CD4-positive, alpha-beta T cell (primary cell): Measurements from ENCODE around the gene EFCAB9. TPM values are rescaled to one million over a fixed set of nuclear protein-coding genes. Genes with fewer than 3 reads are reported as not detected.

Source experiments
- ATAC-seq: fragments of 200-7000 bp; cut with Tn5 transposase; one replicate; pipeline ENCODE4 v1.10.0; 2022; ENCODE audit warnings: mild to moderate bottlenecking; ENCODE audit not compliant: poor library complexity
- CTCF ChIA-PET: fragments of 350-600 bp; sonication (Branson Sonifier 250); formaldehyde crosslinking; loops from one replicate; lab custom pipeline; 2021; ENCODE audit warnings: antibody characterized with exemption, inconsistent platforms; lab: Charles Lee
- POLR2A ChIA-PET: fragments of 350-600 bp; sonication (Branson Sonifier 250); formaldehyde crosslinking; loops from one replicate; lab custom pipeline; 2021; ENCODE audit warnings: antibody characterized with exemption, inconsistent platforms; lab: Charles Lee
- DNase-seq, 14 experiments: peaks; one replicate each; pipeline ENCODE4 v3.0.0-alpha.2; 2013 to 2020; ENCODE audit warnings: mixed read lengths in 2 of 14
- H3K27ac ChIP-seq, 2 donors: one replicate each; pipeline versions ENCODE4 v1.5.1 to v1.7.0; 2013; ENCODE audit warnings: low read length in 2 of 2, low read depth in 1 of 2, mild to moderate bottlenecking in 1 of 2
- H3K27me3 ChIP-seq, 2 experiments: 1 replicate in 1 of 2; 2 replicates in 1 of 2; pipeline versions ENCODE4 v1.6.1 to v1.7.0; 2013; ENCODE audit warnings: low read length in 2 of 2, control low read depth in 1 of 2, mild to moderate bottlenecking in 1 of 2, moderate library complexity in 1 of 2; ENCODE audit not compliant: insufficient read depth in 2 of 2, control insufficient read depth in 1 of 2
- H3K36me3 ChIP-seq: one replicate; pipeline ENCODE4 v1.6.1; 2013; ENCODE audit warnings: low read length, control low read depth; ENCODE audit not compliant: insufficient read depth
- H3K4me1 ChIP-seq: one replicate; pipeline ENCODE4 v1.6.1; 2013; ENCODE audit warnings: low read length, control low read depth; ENCODE audit not compliant: insufficient read depth
- H3K4me3 ChIP-seq: one replicate; pipeline ENCODE4 v1.5.1; 2013; ENCODE audit warnings: mild to moderate bottlenecking, low read length, moderate library complexity
- H3K9me3 ChIP-seq, 2 experiments: 1 replicate in 1 of 2; 2 replicates in 1 of 2; pipeline versions ENCODE4 v1.6.1 to v1.7.0; 2013; ENCODE audit warnings: low read length in 2 of 2, mild to moderate bottlenecking in 2 of 2, control low read depth in 1 of 2, moderate library complexity in 1 of 2; ENCODE audit not compliant: control insufficient read depth in 1 of 2, insufficient read depth in 1 of 2
- H3K27ac Mint-ChIP-seq: one replicate; pipeline ENCODE4 v1.8.0; 2020; ENCODE audit warnings: mixed read lengths
- H3K27me3 Mint-ChIP-seq: one replicate; pipeline ENCODE4 v1.8.0; 2021; ENCODE audit warnings: mixed read lengths
- H3K36me3 Mint-ChIP-seq: one replicate; pipeline ENCODE4 v1.8.0; 2021; ENCODE audit warnings: low read depth, mixed read lengths
- H3K4me1 Mint-ChIP-seq: one replicate; pipeline ENCODE4 v1.8.0; 2021; ENCODE audit warnings: low read depth, mixed read lengths
- H3K4me3 Mint-ChIP-seq: one replicate; pipeline ENCODE4 v1.8.0; 2020; ENCODE audit warnings: mild to moderate bottlenecking, mixed read lengths
- H3K9me3 Mint-ChIP-seq: one replicate; pipeline ENCODE4 v1.8.0; 2020; ENCODE audit warnings: mixed read lengths
- intact Hi-C, 2 experiments: fragments of 100-400 bp; cut with DNase I in 1 of 2; cut with micrococcal nuclease in 1 of 2; formaldehyde crosslinking; loops; one replicate each; pipeline versions ENCODE4 v1.15.1 to v1.9.0; 2023 to 2025; cut with DNase I, micrococcal nuclease
- total RNA-seq, 174 experiments: library from RNA in 2 of 174; stranded (reverse) in 2 of 174; gene quantifications; one replicate each; pipeline ENCODE4 v1.2.3 and lab custom pipeline; 2021 to 2026
- TF ChIP-seq, protein P1 (sequence below): fragments of 200-600 bp; IDR thresholded peaks from one replicate; pipeline ENCODE4 v1.8.0; 2022; ENCODE audit warnings: antibody characterized with exemption, mild to moderate bottlenecking

EFCAB9 gene
- total RNA-seq, 2 experiments from 2014 or later, result not detected

DNA sequence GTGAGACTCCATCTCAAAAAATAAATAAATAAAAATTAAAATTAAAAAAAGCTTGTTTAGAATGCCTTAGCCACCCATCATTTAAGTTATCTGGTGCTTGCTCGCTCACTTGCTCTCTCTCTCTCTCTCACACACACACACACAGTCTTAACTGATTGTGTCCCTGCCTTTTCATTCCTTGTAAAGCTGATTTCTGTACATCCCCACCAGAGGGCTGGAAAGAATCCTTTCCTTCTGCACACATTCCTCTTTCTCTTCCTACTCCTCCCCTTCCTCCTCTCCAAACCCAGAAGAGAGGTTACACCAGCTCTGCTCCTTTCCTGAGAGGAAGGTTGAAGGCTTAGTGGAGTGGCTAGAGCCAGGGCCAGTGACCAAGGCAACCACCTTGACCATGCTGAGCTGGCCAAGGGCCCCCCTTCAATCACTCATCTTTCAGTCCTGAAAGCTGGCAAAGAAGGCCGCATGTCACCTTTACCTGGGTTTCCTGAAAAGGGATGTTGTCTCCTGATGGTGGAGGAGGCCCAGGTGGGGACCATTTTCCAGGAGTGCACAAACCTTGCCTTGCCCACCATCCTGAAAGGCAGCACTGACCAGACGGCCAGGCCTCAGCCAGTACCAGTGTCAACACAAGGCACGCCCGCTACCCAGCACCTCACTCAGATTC, 31.5 kb upstream of the EFCAB9 start:
- intact Hi-C loops, result no loop called here
- Mint-ChIP-seq H3K27ac (peak overlapping the region; percentile 59), H3K9me3 (no peaks in the 10 kb centered on the region), H3K27me3 (no peaks in the 10 kb centered on the region), H3K4me3 (peak overlapping the region; percentile 70), H3K36me3 (peaks cover 66% of the 10 kb centered on the region), H3K4me1 (peaks cover 69% of the 10 kb centered on the region)
- POLR2A ChIA-PET, result interaction anchor here (0.7 to 5.4 kb wide), 7 partner anchors 10 to 78 kb away, joined by 3 to 29 read pairs (median 6); partner anchors contain the start of gene STK10
- ATAC-seq, result no peak
- Histone ChIP-seq H3K36me3 (peaks cover 50% of the 10 kb centered on the region), H3K9me3 (no peaks in the 10 kb centered on the region), H3K27me3 (no peaks in the 10 kb centered on the region), H3K27ac (peak overlapping the region in 1 of 2 donors; percentile 15), H3K4me3 (no peak overlapping the region), H3K4me1 (peaks cover 88% of the 10 kb centered on the region)
- CTCF ChIA-PET, result interaction anchor here (2.1 kb wide), 1 partner anchor 13 kb away, joined by 4 read pairs; no protein-coding TSS in a partner anchor
- no peak for DNase-seq
- TF ChIP-seq, protein P1, sequence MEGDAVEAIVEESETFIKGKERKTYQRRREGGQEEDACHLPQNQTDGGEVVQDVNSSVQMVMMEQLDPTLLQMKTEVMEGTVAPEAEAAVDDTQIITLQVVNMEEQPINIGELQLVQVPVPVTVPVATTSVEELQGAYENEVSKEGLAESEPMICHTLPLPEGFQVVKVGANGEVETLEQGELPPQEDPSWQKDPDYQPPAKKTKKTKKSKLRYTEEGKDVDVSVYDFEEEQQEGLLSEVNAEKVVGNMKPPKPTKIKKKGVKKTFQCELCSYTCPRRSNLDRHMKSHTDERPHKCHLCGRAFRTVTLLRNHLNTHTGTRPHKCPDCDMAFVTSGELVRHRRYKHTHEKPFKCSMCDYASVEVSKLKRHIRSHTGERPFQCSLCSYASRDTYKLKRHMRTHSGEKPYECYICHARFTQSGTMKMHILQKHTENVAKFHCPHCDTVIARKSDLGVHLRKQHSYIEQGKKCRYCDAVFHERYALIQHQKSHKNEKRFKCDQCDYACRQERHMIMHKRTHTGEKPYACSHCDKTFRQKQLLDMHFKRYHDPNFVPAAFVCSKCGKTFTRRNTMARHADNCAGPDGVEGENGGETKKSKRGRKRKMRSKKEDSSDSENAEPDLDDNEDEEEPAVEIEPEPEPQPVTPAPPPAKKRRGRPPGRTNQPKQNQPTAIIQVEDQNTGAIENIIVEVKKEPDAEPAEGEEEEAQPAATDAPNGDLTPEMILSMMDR, result no peak

DNA sequence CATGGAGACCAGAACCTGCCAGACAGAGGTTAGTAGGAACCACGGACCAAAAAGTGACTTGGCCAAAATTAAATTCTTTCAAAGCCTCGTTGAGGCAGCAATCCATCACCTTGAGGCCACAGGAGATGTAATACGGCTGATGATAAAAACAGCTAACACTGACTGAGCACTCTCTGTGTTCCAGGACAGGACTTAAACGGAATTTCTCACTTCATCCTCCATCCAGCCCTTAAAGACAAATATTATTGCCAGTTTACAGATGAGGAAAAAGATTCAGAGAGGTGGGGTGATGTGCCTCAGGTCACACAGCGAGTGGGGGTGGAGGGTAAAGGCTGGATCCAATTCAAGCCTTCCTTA, 31.0 kb upstream of the EFCAB9 start:
- Histone ChIP-seq H3K4me1 (peaks cover 90% of the 10 kb centered on the region), H3K4me3 (no peak overlapping the region), H3K9me3 (no peaks in the 10 kb centered on the region), H3K27me3 (no peaks in the 10 kb centered on the region), H3K27ac (peak overlapping the region in 1 of 2 donors; percentile 15), H3K36me3 (peaks cover 48% of the 10 kb centered on the region)
- H3K27ac Mint-ChIP-seq, result peak overlapping the region; percentile 59
- ChIA-PET CTCF (interaction anchor here (2.1 kb wide), 1 partner anchor 12 kb away, joined by 4 read pairs; no protein-coding TSS in a partner anchor), POLR2A (interaction anchor here (0.7 to 5.4 kb wide), 7 partner anchors 10 to 77 kb away, joined by 3 to 29 read pairs (median 6); partner anchors contain the start of gene STK10)
- DNase-seq (no peak), ATAC-seq (no peak)
- H3K4me1 Mint-ChIP-seq, result peaks cover 73% of the 10 kb centered on the region
- H3K9me3 Mint-ChIP-seq, result no peaks in the 10 kb centered on the region
- no peaks in the 10 kb centered on the region for H3K27me3 Mint-ChIP-seq
- intact Hi-C loops, result no loop called here
- peaks cover 67% of the 10 kb centered on the region for H3K36me3 Mint-ChIP-seq
- TF ChIP-seq, protein P1, result no peak
- no peak overlapping the region for H3K4me3 Mint-ChIP-seq

DNA sequence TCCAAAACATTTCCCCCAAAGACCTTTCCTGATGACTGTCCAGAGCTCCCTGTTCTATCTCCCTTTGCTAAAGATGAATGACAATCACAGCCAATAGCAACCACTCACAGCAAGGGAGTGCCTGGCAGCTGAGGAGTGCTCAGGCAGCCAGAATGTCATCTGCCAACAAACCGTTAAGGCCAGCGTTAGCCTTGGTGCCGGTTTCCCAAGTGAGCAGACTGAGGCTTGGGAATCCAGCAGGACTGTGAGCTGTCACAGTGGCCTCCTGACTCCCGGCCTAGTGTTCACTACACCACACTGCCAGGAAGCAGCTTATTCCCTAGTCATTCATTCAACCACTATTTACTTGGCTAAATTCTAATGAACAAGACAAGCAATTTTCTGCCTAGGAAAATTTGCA, 30.6 kb upstream of the EFCAB9 start:
- Mint-ChIP-seq H3K36me3 (peaks cover 67% of the 10 kb centered on the region), H3K9me3 (no peaks in the 10 kb centered on the region), H3K4me3 (peak overlapping the region; percentile 12), H3K27ac (peak overlapping the region; percentile 59), H3K27me3 (no peaks in the 10 kb centered on the region), H3K4me1 (peaks cover 73% of the 10 kb centered on the region)
- peaks cover 50% of the 10 kb centered on the region for H3K36me3 ChIP-seq
- intact Hi-C loops, result no loop called here
- DNase-seq (no peak), ATAC-seq (no peak)
- TF ChIP-seq, protein P1, result no peak
- peaks cover 91% of the 10 kb centered on the region for H3K4me1 ChIP-seq
- H3K27ac ChIP-seq, result peak overlapping the region in 1 of 2 donors; percentile 15
- ChIA-PET POLR2A (interaction anchor here (1.7 to 5.4 kb wide), 2 partner anchors 11 to 15 kb away, joined by 6 to 29 read pairs; no protein-coding TSS in a partner anchor), CTCF (interaction anchor here (2.1 kb wide), 1 partner anchor 12 kb away, joined by 4 read pairs; no protein-coding TSS in a partner anchor)
- no peaks in the 10 kb centered on the region for H3K27me3 ChIP-seq
- H3K9me3 ChIP-seq, result no peaks in the 10 kb centered on the region
- H3K4me3 ChIP-seq, result no peak overlapping the region
